B cell (primary cell): ENCODE data around the gene MAST2. TPM values are rescaled to one million over a fixed set of nuclear protein-coding genes. Genes with fewer than 3 reads are reported as not detected.

Experiments used
- ATAC-seq: fragments of 200-7000 bp; cut with Tn5 transposase; one replicate; pipeline ENCODE4 v1.10.0; 2021; ENCODE audit warnings: low read depth, mild to moderate bottlenecking, moderate number of reproducible peaks, moderate library complexity
- CTCF ChIA-PET: fragments of 350-600 bp; sonication (Branson Sonifier 250); formaldehyde crosslinking; loops from one replicate; lab custom pipeline; 2021; ENCODE audit warnings: antibody characterized with exemption, inconsistent platforms; lab: Charles Lee
- POLR2A ChIA-PET: fragments of 350-600 bp; sonication (Branson Sonifier 250); formaldehyde crosslinking; loops from one replicate; lab custom pipeline; 2021; ENCODE audit warnings: antibody characterized with exemption; lab: Charles Lee
- DNase-seq: peaks from one replicate; pipeline ENCODE4 v3.0.0; 2013
- H2AFZ ChIP-seq: 2 replicates; pipeline ENCODE4 v1.6.1; 2012; ENCODE audit warnings: mild to moderate bottlenecking, low read depth, low read length; ENCODE audit not compliant: insufficient read depth, poor library complexity, severe bottlenecking
- H3K27ac ChIP-seq, 2 donors: 1 replicate in 1 of 2; 2 replicates in 1 of 2; pipeline ENCODE4 v1.5.1; 2012 to 2013; ENCODE audit warnings: low read length in 2 of 2, mild to moderate bottlenecking in 2 of 2, moderate library complexity in 1 of 2
- H3K27me3 ChIP-seq, 4 experiments: fragments of 200-600 bp in 1 of 4; sonication (generic) in 1 of 4; replicated peaks in 1 of 4; 1 replicate in 2 of 4; 2 replicates in 2 of 4; pipeline versions ENCODE4 v1.6.1 to v1.7.0; 2013 to 2016; ENCODE audit warnings: low read length in 3 of 4, mild to moderate bottlenecking in 2 of 4, mixed read lengths in 1 of 4, moderate library complexity in 1 of 4; ENCODE audit not compliant: insufficient read depth in 4 of 4, control insufficient read depth in 3 of 4; ENCODE audit errors: control extremely low read depth in 1 of 4
- H3K36me3 ChIP-seq, 2 experiments: replicated peaks in 1 of 2; 1 replicate in 1 of 2; 2 replicates in 1 of 2; pipeline versions ENCODE4 v1.6.1 to v1.7.1; 2013; ENCODE audit warnings: low read length in 1 of 2; ENCODE audit not compliant: insufficient read depth in 2 of 2, control insufficient read depth in 1 of 2; ENCODE audit errors: control extremely low read depth in 1 of 2, extremely low read depth in 1 of 2
- H3K4me1 ChIP-seq, 2 donors: fragments of 200-600 bp in 1 of 2; sonication (generic) in 1 of 2; 1 replicate in 1 of 2; 2 replicates in 1 of 2; pipeline versions ENCODE4 v1.5.1 to v1.6.1; 2013 to 2017; ENCODE audit warnings: low read length in 2 of 2; ENCODE audit not compliant: control insufficient read depth in 2 of 2, insufficient read depth in 2 of 2
- H3K4me2 ChIP-seq: replicated peaks from 2 replicates; pipeline ENCODE3; 2012; ENCODE audit warnings: mild to moderate bottlenecking, low read depth, low read length; ENCODE audit not compliant: poor library complexity, severe bottlenecking
- H3K4me3 ChIP-seq, 5 experiments: fragments of 200-600 bp in 1 of 5; sonication (generic) in 1 of 5; 1 replicate in 3 of 5; 2 replicates in 2 of 5; pipeline versions ENCODE4 v1.5.1 to v1.7.0; 2011 to 2016; ENCODE audit warnings: low read length in 4 of 5, mild to moderate bottlenecking in 4 of 5, low read depth in 2 of 5, control low read depth in 1 of 5, moderate library complexity in 1 of 5; ENCODE audit not compliant: insufficient read depth in 1 of 5; ENCODE audit errors: control extremely low read depth in 1 of 5, extremely low read depth in 1 of 5
- H3K79me2 ChIP-seq: fragments of 200-600 bp; sonication (generic); one replicate; pipeline ENCODE4 v1.6.0; 2016; ENCODE audit warnings: low read length; ENCODE audit not compliant: control insufficient read depth, insufficient read depth
- H3K9ac ChIP-seq: fragments of 200-600 bp; sonication (generic); 2 replicates; pipeline ENCODE4 v1.6.1; 2017; ENCODE audit warnings: mild to moderate bottlenecking, low read length, moderate library complexity
- H3K9me3 ChIP-seq, 3 donors: one replicate each; pipeline versions ENCODE4 v1.6.1 to v1.7.1; 2013; ENCODE audit warnings: low read length in 2 of 3; ENCODE audit not compliant: control insufficient read depth in 2 of 3, insufficient read depth in 1 of 3; ENCODE audit errors: control extremely low read depth in 1 of 3
- H4K20me1 ChIP-seq: 2 replicates; pipeline ENCODE4 v1.6.0; 2012; ENCODE audit warnings: mild to moderate bottlenecking, low read length; ENCODE audit not compliant: insufficient read depth, control insufficient read depth, poor library complexity, severe bottlenecking
- H3K27ac Mint-ChIP-seq: one replicate; pipeline ENCODE4 v1.8.0; 2021; ENCODE audit warnings: mixed read lengths
- H3K27me3 Mint-ChIP-seq: one replicate; pipeline ENCODE4 v1.8.0; 2021; ENCODE audit warnings: mixed read lengths
- H3K4me1 Mint-ChIP-seq: one replicate; pipeline ENCODE4 v1.8.0; 2021; ENCODE audit warnings: mixed read lengths
- H3K4me3 Mint-ChIP-seq: one replicate; pipeline ENCODE4 v1.8.0; 2021; ENCODE audit warnings: mixed read lengths
- H3K9me3 Mint-ChIP-seq: one replicate; pipeline ENCODE4 v1.8.0; 2022; ENCODE audit warnings: mixed read lengths; ENCODE audit not compliant: insufficient read depth
- CTCF ChIP-seq: fragments of 200-600 bp; IDR thresholded peaks from one replicate; pipeline ENCODE4 v1.8.0; 2022; ENCODE audit warnings: antibody characterized with exemption, mild to moderate bottlenecking
- EZH2 ChIP-seq: IDR thresholded peaks from 2 replicates; pipeline ENCODE4 v1.6.1; 2012; ENCODE audit warnings: borderline replicate concordance, low read depth, mild to moderate bottlenecking, moderate library complexity, low read length; ENCODE audit not compliant: insufficient read depth, poor library complexity, severe bottlenecking
- WGBS: methylation state at CpG from one replicate; pipeline ENCODE4 v1.1.5; 2013; ENCODE audit warnings: missing lambda C conversion rate; ENCODE audit not compliant: insufficient coverage; 5-methylcytosine and 5-hydroxymethylcytosine counted together
- intact Hi-C: fragments of 100-400 bp; cut with micrococcal nuclease; formaldehyde crosslinking; loops from one replicate; pipeline ENCODE4 v1.10.0; 2022
- polyA plus RNA-seq: library from polyadenylated mRNA; depleted of rRNA; stranded (reverse); fragments of >200 nt; gene quantifications from 2 replicates; pipeline ENCODE4 v1.2.3, GENCODE V29; 2012
- total RNA-seq, 2 donors: library from RNA; stranded (reverse); fragments of 120-200 nt in 1 of 2; gene quantifications; 1 replicate in 1 of 2; 2 replicates in 1 of 2; pipeline versions ENCODE4 v1.2.3 to v1.2.4, GENCODE V29; 2013 to 2022

MAST2 gene
- total and polyA plus RNA-seq, 2 donors (not counting 1 experiment from before 2014, with no cell fraction given), result 12.5 to 23.3 TPM

GRCh38 chr1:45957684-45958083 lies 154.3 kb downstream of the MAST2 start:
- H3K27ac ChIP-seq, result no peak overlapping the region
- H3K9ac ChIP-seq, result no peak overlapping the region
- no peak overlapping the region for H3K4me3 Mint-ChIP-seq
- no peak for ATAC-seq
- H3K36me3 ChIP-seq, result no peaks in the 10 kb centered on the region
- no peaks in the 10 kb centered on the region for H3K9me3 Mint-ChIP-seq
- no peak for TF ChIP-seq EZH2
- no peak for TF ChIP-seq CTCF
- H3K4me1 Mint-ChIP-seq, result no peaks in the 10 kb centered on the region
- no peaks in the 10 kb centered on the region for H3K9me3 ChIP-seq
- H3K4me1 ChIP-seq, result no peaks in the 10 kb centered on the region
- no peaks in the 10 kb centered on the region for H3K79me2 ChIP-seq
- 80% methylated on average over 2 of the region's 2 CpGs for WGBS
- H4K20me1 ChIP-seq, result no peaks in the 10 kb centered on the region
- H3K27me3 ChIP-seq, result no peaks in the 10 kb centered on the region
- no peak overlapping the region for H3K4me3 ChIP-seq
- no peak overlapping the region for H2AFZ ChIP-seq
- no peak for DNase-seq
- CTCF ChIA-PET, result no interaction called here
- POLR2A ChIA-PET, result no interaction called here
- no peaks in the 10 kb centered on the region for H3K27me3 Mint-ChIP-seq
- H3K27ac Mint-ChIP-seq, result no peak overlapping the region
- no peak overlapping the region for H3K4me2 ChIP-seq
- intact Hi-C loops, result no loop called here

DNA sequence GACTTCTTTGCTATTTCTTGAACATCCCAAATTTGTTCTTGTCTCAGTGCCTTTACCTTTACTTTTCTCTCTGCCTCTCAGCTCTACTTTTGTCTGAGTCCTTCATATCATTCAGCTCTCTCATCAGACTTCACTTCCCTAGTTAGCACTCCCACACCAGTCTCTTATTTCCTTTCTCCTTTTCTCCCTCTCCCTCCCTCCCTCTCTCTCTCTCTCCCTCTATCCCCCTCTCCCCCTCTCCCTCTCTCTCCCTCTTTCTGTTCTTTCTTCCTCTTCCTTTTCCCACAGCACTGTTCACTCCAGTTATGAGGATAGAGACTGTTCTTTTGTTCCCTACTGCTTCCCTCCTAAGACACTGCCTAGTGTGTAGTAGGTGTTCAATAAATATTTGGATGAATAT lies 154.9 kb downstream of the MAST2 start:
- no peak overlapping the region for H3K27ac Mint-ChIP-seq
- no peak overlapping the region for H2AFZ ChIP-seq
- no peaks in the 10 kb centered on the region for H3K4me1 ChIP-seq
- TF ChIP-seq EZH2 (no peak), CTCF (no peak)
- CTCF ChIA-PET, result no interaction called here
- intact Hi-C loops, result no loop called here
- no peaks in the 10 kb centered on the region for H3K27me3 Mint-ChIP-seq
- H3K4me1 Mint-ChIP-seq, result no peaks in the 10 kb centered on the region
- H3K9ac ChIP-seq, result no peak overlapping the region
- ATAC-seq (no peak), DNase-seq (no peak)
- no peak overlapping the region for H3K4me3 Mint-ChIP-seq
- POLR2A ChIA-PET, result no interaction called here
- H3K27me3 ChIP-seq, result no peaks in the 10 kb centered on the region
- H3K79me2 ChIP-seq, result no peaks in the 10 kb centered on the region
- H3K4me3 ChIP-seq, result no peak overlapping the region
- H3K9me3 ChIP-seq, result no peaks in the 10 kb centered on the region
- H3K9me3 Mint-ChIP-seq, result no peaks in the 10 kb centered on the region
- H3K4me2 ChIP-seq, result no peak overlapping the region
- H4K20me1 ChIP-seq, result no peaks in the 10 kb centered on the region
- no peaks in the 10 kb centered on the region for H3K36me3 ChIP-seq
- H3K27ac ChIP-seq, result no peak overlapping the region
